GM12891 (cell line): ENCODE results near the gene STXBP6. TPM values are rescaled to one million over a fixed set of nuclear protein-coding genes. Genes with fewer than 3 reads are reported as not detected.

Source experiments
- DNase-seq: peaks from one replicate; pipeline ENCODE4 v3.0.0; 2011; ENCODE audit warnings: low spot score; ENCODE audit not compliant: insufficient read length
- FAIRE-seq: peaks from 2 replicates; lab custom pipeline; 2011; peaks lifted over from hg19 to GRCh38; lab: Jason Lieb, UNC
- PAX5 ChIP-seq: IDR thresholded peaks from 2 replicates; pipeline ENCODE4 v1.6.1; 2011; ENCODE audit warnings: low read length, moderate library complexity, mild to moderate bottlenecking; ENCODE audit not compliant: insufficient read depth, severe bottlenecking
- POLR2A ChIP-seq: IDR thresholded peaks from 2 replicates; pipeline ENCODE4 v1.6.1; 2011; ENCODE audit warnings: low read depth, low read length, control low read depth
- POLR2AphosphoS5 ChIP-seq: IDR thresholded peaks from 2 replicates; pipeline ENCODE4 v1.6.1; 2011; ENCODE audit warnings: low read depth, low read length, control low read depth
- POU2F2 ChIP-seq: IDR thresholded peaks from 2 replicates; pipeline ENCODE4 v1.6.1; 2011; ENCODE audit warnings: low read depth, mild to moderate bottlenecking, control low read depth, low read length, moderate library complexity
- SPI1 ChIP-seq: IDR thresholded peaks from 2 replicates; pipeline ENCODE4 v1.6.1; 2011; ENCODE audit warnings: low read depth, low read length, control low read depth
- TAF1 ChIP-seq: IDR thresholded peaks from 2 replicates; pipeline ENCODE4 v1.6.1; 2011; ENCODE audit warnings: low read depth, low read length, control low read depth
- polyA plus RNA-seq: library from polyadenylated mRNA; unstranded; fragments of >200 nt; gene quantifications from one replicate; pipeline ENCODE4 v1.2.1, GENCODE V29; 2012; ENCODE audit warnings: low read depth, missing spikeins, inconsistent platforms; ENCODE audit not compliant: missing spikeins

Gene STXBP6
- polyA plus RNA-seq, result not detected

- peak; percentile 22 for DNase-seq
- no peak for FAIRE-seq
- TF ChIP-seq PAX5 (no peak), SPI1 (no peak), TAF1 (no peak), POU2F2 (no peak), POLR2A (no peak), POLR2AphosphoS5 (no peak)
Observed at GRCh38 chr14:25049568-25050268, at the start of gene STXBP6. TSS of gene STXBP6 (minus strand) at chr14:25050147. CDS start at chr14:24974818, 75,329 bp downstream.

- no peak for TF ChIP-seq POU2F2
- no peak for TF ChIP-seq TAF1
- TF ChIP-seq POLR2A, result no peak
- TF ChIP-seq SPI1, result no peak
- TF ChIP-seq POLR2AphosphoS5, result no peak
- TF ChIP-seq PAX5, result no peak
- FAIRE-seq (no peak), DNase-seq (no peak)
Observed at GRCh38 chr14:25097120-25097519, 47.2 kb upstream of the STXBP6 start.

- TF ChIP-seq SPI1 (no peak), PAX5 (no peak)
- no peak for FAIRE-seq
- DNase-seq, result no peak
Observed at GRCh38 chr14:25095736-25096437, 45.9 kb upstream of the STXBP6 start.

- FAIRE-seq, result no peak
- no peak for DNase-seq
- TF ChIP-seq POLR2A (no peak), PAX5 (no peak), TAF1 (no peak), POLR2AphosphoS5 (no peak), POU2F2 (no peak), SPI1 (no peak)
Observed at GRCh38 chr14:25094171-25094907, 44.4 kb upstream of the STXBP6 start.

GRCh38 chr14:25092258-25092740, 42.4 kb upstream of the STXBP6 start:
- no peak for DNase-seq
- no peak for FAIRE-seq
- TF ChIP-seq POU2F2 (no peak), TAF1 (no peak), POLR2A (no peak), SPI1 (no peak), POLR2AphosphoS5 (no peak), PAX5 (no peak)

- no peak for FAIRE-seq
- no peak for DNase-seq
- TF ChIP-seq POLR2A (no peak), SPI1 (no peak), PAX5 (no peak), POU2F2 (no peak), TAF1 (no peak), POLR2AphosphoS5 (no peak)
Observed at GRCh38 chr14:25090716-25091454, 40.9 kb upstream of the STXBP6 start.

GRCh38 chr14:25090256-25090655, 40.3 kb upstream of the STXBP6 start:
- no peak for FAIRE-seq
- TF ChIP-seq POLR2AphosphoS5, result no peak
- no peak for TF ChIP-seq POLR2A
- no peak for TF ChIP-seq TAF1
- no peak for TF ChIP-seq SPI1
- TF ChIP-seq PAX5, result no peak
- no peak for TF ChIP-seq POU2F2
- no peak for DNase-seq

GRCh38 chr14:25089496-25089895, 39.5 kb upstream of the STXBP6 start:
- TF ChIP-seq POLR2AphosphoS5 (no peak), POU2F2 (no peak), POLR2A (no peak), PAX5 (no peak), TAF1 (no peak), SPI1 (no peak)
- DNase-seq, result no peak
- no peak for FAIRE-seq
